B cell (primary cell): ENCODE results near the gene SURF6. TPM values are rescaled to one million over a fixed set of nuclear protein-coding genes. Genes with fewer than 3 reads are reported as not detected.

ENCODE experiments used
- ATAC-seq: fragments of 200-7000 bp; cut with Tn5 transposase; one replicate; pipeline ENCODE4 v1.10.0; 2021; ENCODE audit warnings: low read depth, mild to moderate bottlenecking, moderate number of reproducible peaks, moderate library complexity
- CTCF ChIA-PET: fragments of 350-600 bp; sonication (Branson Sonifier 250); formaldehyde crosslinking; loops from one replicate; lab custom pipeline; 2021; ENCODE audit warnings: antibody characterized with exemption, inconsistent platforms; lab: Charles Lee
- POLR2A ChIA-PET: fragments of 350-600 bp; sonication (Branson Sonifier 250); formaldehyde crosslinking; loops from one replicate; lab custom pipeline; 2021; ENCODE audit warnings: antibody characterized with exemption; lab: Charles Lee
- DNase-seq: peaks from one replicate; pipeline ENCODE4 v3.0.0; 2013
- H2AFZ ChIP-seq: 2 replicates; pipeline ENCODE4 v1.6.1; 2012; ENCODE audit warnings: mild to moderate bottlenecking, low read depth, low read length; ENCODE audit not compliant: insufficient read depth, poor library complexity, severe bottlenecking
- H3K27ac ChIP-seq, 2 donors: 1 replicate in 1 of 2; 2 replicates in 1 of 2; pipeline ENCODE4 v1.5.1; 2012 to 2013; ENCODE audit warnings: low read length in 2 of 2, mild to moderate bottlenecking in 2 of 2, moderate library complexity in 1 of 2
- H3K27me3 ChIP-seq, 4 experiments: fragments of 200-600 bp in 1 of 4; sonication (generic) in 1 of 4; replicated peaks in 1 of 4; 1 replicate in 2 of 4; 2 replicates in 2 of 4; pipeline versions ENCODE4 v1.6.1 to v1.7.0; 2013 to 2016; ENCODE audit warnings: low read length in 3 of 4, mild to moderate bottlenecking in 2 of 4, mixed read lengths in 1 of 4, moderate library complexity in 1 of 4; ENCODE audit not compliant: insufficient read depth in 4 of 4, control insufficient read depth in 3 of 4; ENCODE audit errors: control extremely low read depth in 1 of 4
- H3K36me3 ChIP-seq, 2 experiments: replicated peaks in 1 of 2; 1 replicate in 1 of 2; 2 replicates in 1 of 2; pipeline versions ENCODE4 v1.6.1 to v1.7.1; 2013; ENCODE audit warnings: low read length in 1 of 2; ENCODE audit not compliant: insufficient read depth in 2 of 2, control insufficient read depth in 1 of 2; ENCODE audit errors: control extremely low read depth in 1 of 2, extremely low read depth in 1 of 2
- H3K4me1 ChIP-seq, 2 donors: fragments of 200-600 bp in 1 of 2; sonication (generic) in 1 of 2; 1 replicate in 1 of 2; 2 replicates in 1 of 2; pipeline versions ENCODE4 v1.5.1 to v1.6.1; 2013 to 2017; ENCODE audit warnings: low read length in 2 of 2; ENCODE audit not compliant: control insufficient read depth in 2 of 2, insufficient read depth in 2 of 2
- H3K4me2 ChIP-seq: replicated peaks from 2 replicates; pipeline ENCODE3; 2012; ENCODE audit warnings: mild to moderate bottlenecking, low read depth, low read length; ENCODE audit not compliant: poor library complexity, severe bottlenecking
- H3K4me3 ChIP-seq, 5 experiments: fragments of 200-600 bp in 1 of 5; sonication (generic) in 1 of 5; 1 replicate in 3 of 5; 2 replicates in 2 of 5; pipeline versions ENCODE4 v1.5.1 to v1.7.0; 2011 to 2016; ENCODE audit warnings: low read length in 4 of 5, mild to moderate bottlenecking in 4 of 5, low read depth in 2 of 5, control low read depth in 1 of 5, moderate library complexity in 1 of 5; ENCODE audit not compliant: insufficient read depth in 1 of 5; ENCODE audit errors: control extremely low read depth in 1 of 5, extremely low read depth in 1 of 5
- H3K79me2 ChIP-seq: fragments of 200-600 bp; sonication (generic); one replicate; pipeline ENCODE4 v1.6.0; 2016; ENCODE audit warnings: low read length; ENCODE audit not compliant: control insufficient read depth, insufficient read depth
- H3K9ac ChIP-seq: fragments of 200-600 bp; sonication (generic); 2 replicates; pipeline ENCODE4 v1.6.1; 2017; ENCODE audit warnings: mild to moderate bottlenecking, low read length, moderate library complexity
- H3K9me3 ChIP-seq, 3 donors: one replicate each; pipeline versions ENCODE4 v1.6.1 to v1.7.1; 2013; ENCODE audit warnings: low read length in 2 of 3; ENCODE audit not compliant: control insufficient read depth in 2 of 3, insufficient read depth in 1 of 3; ENCODE audit errors: control extremely low read depth in 1 of 3
- H4K20me1 ChIP-seq: 2 replicates; pipeline ENCODE4 v1.6.0; 2012; ENCODE audit warnings: mild to moderate bottlenecking, low read length; ENCODE audit not compliant: insufficient read depth, control insufficient read depth, poor library complexity, severe bottlenecking
- H3K27ac Mint-ChIP-seq: one replicate; pipeline ENCODE4 v1.8.0; 2021; ENCODE audit warnings: mixed read lengths
- H3K27me3 Mint-ChIP-seq: one replicate; pipeline ENCODE4 v1.8.0; 2021; ENCODE audit warnings: mixed read lengths
- H3K4me1 Mint-ChIP-seq: one replicate; pipeline ENCODE4 v1.8.0; 2021; ENCODE audit warnings: mixed read lengths
- H3K4me3 Mint-ChIP-seq: one replicate; pipeline ENCODE4 v1.8.0; 2021; ENCODE audit warnings: mixed read lengths
- H3K9me3 Mint-ChIP-seq: one replicate; pipeline ENCODE4 v1.8.0; 2022; ENCODE audit warnings: mixed read lengths; ENCODE audit not compliant: insufficient read depth
- CTCF ChIP-seq: fragments of 200-600 bp; IDR thresholded peaks from one replicate; pipeline ENCODE4 v1.8.0; 2022; ENCODE audit warnings: antibody characterized with exemption, mild to moderate bottlenecking
- EZH2 ChIP-seq: IDR thresholded peaks from 2 replicates; pipeline ENCODE4 v1.6.1; 2012; ENCODE audit warnings: borderline replicate concordance, low read depth, mild to moderate bottlenecking, moderate library complexity, low read length; ENCODE audit not compliant: insufficient read depth, poor library complexity, severe bottlenecking
- WGBS: methylation state at CpG from one replicate; pipeline ENCODE4 v1.1.5; 2013; ENCODE audit warnings: missing lambda C conversion rate; ENCODE audit not compliant: insufficient coverage; 5-methylcytosine and 5-hydroxymethylcytosine counted together
- intact Hi-C: fragments of 100-400 bp; cut with micrococcal nuclease; formaldehyde crosslinking; loops from one replicate; pipeline ENCODE4 v1.10.0; 2022
- polyA plus RNA-seq: library from polyadenylated mRNA; depleted of rRNA; stranded (reverse); fragments of >200 nt; gene quantifications from 2 replicates; pipeline ENCODE4 v1.2.3, GENCODE V29; 2012
- total RNA-seq, 2 donors: library from RNA; stranded (reverse); fragments of 120-200 nt in 1 of 2; gene quantifications; 1 replicate in 1 of 2; 2 replicates in 1 of 2; pipeline versions ENCODE4 v1.2.3 to v1.2.4, GENCODE V29; 2013 to 2022

SURF6 gene
- total and polyA plus RNA-seq, 2 donors (not counting 1 experiment from before 2014, with no cell fraction given): 14.7 to 25.9 TPM

DNA sequence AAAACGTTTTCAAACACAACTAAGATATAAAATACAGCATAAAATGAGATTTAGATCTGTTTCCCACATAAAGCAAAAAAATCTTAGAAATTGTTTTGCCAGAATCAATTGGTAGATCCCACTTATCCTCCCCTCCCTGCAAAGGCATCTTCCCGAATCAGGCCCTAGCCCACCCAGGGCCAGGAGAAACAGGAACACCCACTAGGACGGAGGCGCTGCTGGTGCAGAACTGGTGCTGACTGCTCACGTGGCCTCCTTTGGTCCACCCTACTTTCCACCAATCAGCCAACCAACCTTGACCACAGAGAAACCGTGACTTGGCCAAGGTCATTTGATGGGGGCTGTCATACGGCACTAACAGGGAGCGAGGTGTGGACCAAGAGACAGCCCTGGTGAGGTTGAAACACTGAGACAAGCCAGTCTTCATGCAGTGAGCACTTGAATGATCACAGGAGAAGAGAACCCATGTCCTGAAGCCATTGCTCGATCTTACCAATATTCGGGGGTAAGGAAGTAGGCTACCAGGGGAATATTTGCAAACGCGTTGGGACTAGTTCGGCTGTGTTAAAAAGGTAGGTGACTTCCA lies 25.6 kb upstream of the SURF6 start:
- Histone ChIP-seq H2AFZ (no peak overlapping the region), H4K20me1 (peaks cover 47% of the 10 kb centered on the region), H3K27ac (no peak overlapping the region), H3K9ac (no peak overlapping the region), H3K79me2 (peaks cover 36% of the 10 kb centered on the region), H3K9me3 (no peaks in the 10 kb centered on the region), H3K27me3 (no peaks in the 10 kb centered on the region), H3K36me3 (peaks cover 0 to 77% of the 10 kb centered on the region in 2 experiments), H3K4me3 (no peak overlapping the region), H3K4me2 (no peak overlapping the region), H3K4me1 (peaks cover 9 to 16% of the 10 kb centered on the region in 2 donors)
- ATAC-seq (no peak), DNase-seq (no peak)
- intact Hi-C loops: no loop called here
- 96% methylated on average over 9 of the region's 13 CpGs for WGBS
- no peaks in the 10 kb centered on the region for H3K9me3 Mint-ChIP-seq
- ChIA-PET CTCF (no interaction called here), POLR2A (interaction anchor here (1.0 kb wide), 1 partner anchor 13 kb away, joined by 3 read pairs; the partner anchor contains the start of genes MED22 and RPL7A)
- no peaks in the 10 kb centered on the region for H3K27me3 Mint-ChIP-seq
- TF ChIP-seq EZH2: no peak
- TF ChIP-seq CTCF: no peak
- peaks cover 21% of the 10 kb centered on the region for H3K4me1 Mint-ChIP-seq
- H3K27ac Mint-ChIP-seq: no peak overlapping the region
- H3K4me3 Mint-ChIP-seq: no peak overlapping the region
